Spleen (tissue), 7 donors: ENCODE data around the gene CAV1.

Experiments used
- POLR2AphosphoS5 ChIP-seq, 3 donors: sonication (generic); formaldehyde crosslinking; IDR thresholded peaks; one replicate each; pipeline ENCODE4 v1.5.1; 2017; ENCODE audit warnings: antibody characterized with exemption in 3 of 3
- TF ChIP-seq, protein P1 (sequence below), 11 experiments: fragments of 200-600 bp in 7 of 11; fragments of 450-650 bp in 4 of 11; sonication (generic) in 4 of 11; IDR thresholded peaks in 8 of 11; conservative IDR thresholded peaks in 3 of 11; 1 replicate in 7 of 11; 2 replicates in 4 of 11; pipeline versions ENCODE4 v1.4.0 to v1.8.0; 2016 to 2021; ENCODE audit warnings: antibody characterized with exemption in 11 of 11, inconsistent platforms in 4 of 11, mild to moderate bottlenecking in 1 of 11
- donor health status: DM: no; HTN: no; CAD: no; lungs with moderate emphysema.
- donor health status: DM: no; HTN: no; CAD: no.
- donor health status: DM: no; HTN: no; CAD: no.

DNA sequence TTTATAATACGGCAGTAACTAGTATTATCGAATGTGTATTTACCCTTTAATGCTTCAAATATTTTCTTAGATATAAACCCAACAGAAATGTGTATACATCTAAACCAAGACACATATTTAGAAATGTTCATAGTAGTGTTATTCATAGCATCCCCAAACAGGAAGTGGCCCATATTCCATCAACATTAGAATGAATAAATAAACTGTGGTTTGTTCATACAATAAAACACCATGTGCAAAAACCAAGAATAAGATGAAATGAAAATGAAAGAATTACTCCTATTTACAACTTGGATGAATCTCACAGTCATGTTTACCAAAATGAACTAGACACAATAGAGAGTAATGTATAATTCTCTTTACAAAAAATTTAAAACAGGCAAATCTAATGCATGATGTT lies 34.5 kb upstream of the CAV1 start:
- TF ChIP-seq, protein P1, sequence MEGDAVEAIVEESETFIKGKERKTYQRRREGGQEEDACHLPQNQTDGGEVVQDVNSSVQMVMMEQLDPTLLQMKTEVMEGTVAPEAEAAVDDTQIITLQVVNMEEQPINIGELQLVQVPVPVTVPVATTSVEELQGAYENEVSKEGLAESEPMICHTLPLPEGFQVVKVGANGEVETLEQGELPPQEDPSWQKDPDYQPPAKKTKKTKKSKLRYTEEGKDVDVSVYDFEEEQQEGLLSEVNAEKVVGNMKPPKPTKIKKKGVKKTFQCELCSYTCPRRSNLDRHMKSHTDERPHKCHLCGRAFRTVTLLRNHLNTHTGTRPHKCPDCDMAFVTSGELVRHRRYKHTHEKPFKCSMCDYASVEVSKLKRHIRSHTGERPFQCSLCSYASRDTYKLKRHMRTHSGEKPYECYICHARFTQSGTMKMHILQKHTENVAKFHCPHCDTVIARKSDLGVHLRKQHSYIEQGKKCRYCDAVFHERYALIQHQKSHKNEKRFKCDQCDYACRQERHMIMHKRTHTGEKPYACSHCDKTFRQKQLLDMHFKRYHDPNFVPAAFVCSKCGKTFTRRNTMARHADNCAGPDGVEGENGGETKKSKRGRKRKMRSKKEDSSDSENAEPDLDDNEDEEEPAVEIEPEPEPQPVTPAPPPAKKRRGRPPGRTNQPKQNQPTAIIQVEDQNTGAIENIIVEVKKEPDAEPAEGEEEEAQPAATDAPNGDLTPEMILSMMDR (IDR thresholded peaks at IDR 0.05 in 8 of 11, conservative IDR thresholded peaks at IDR 0.05 in 3 of 11) = no peak
- no peak for TF ChIP-seq POLR2AphosphoS5 (IDR thresholded peaks at IDR 0.05)
